SU-DHL-6 (cell line): ENCODE data around the gene DPP6.
A peak's percentile ranks its signal among the peaks of the same experiment; 100 is the strongest.

ENCODE experiments used
- H2AFZ ChIP-seq: fragments of 200-600 bp; sonication (generic); 2 replicates; pipeline ENCODE4 v1.6.1; 2014; ENCODE audit warnings: low read depth, mild to moderate bottlenecking, moderate library complexity, mixed read lengths, antibody characterized with exemption, low read length; ENCODE audit not compliant: severe bottlenecking
- H3F3A ChIP-seq: fragments of 200-600 bp; shearing (Covaris generic); 2 replicates; pipeline ENCODE4 v1.6.0; 2016; ENCODE audit warnings: antibody characterized with exemption, mild to moderate bottlenecking; ENCODE audit not compliant: insufficient read depth
- H3K27ac ChIP-seq: fragments of 200-600 bp; sonication (generic); 2 replicates; pipeline ENCODE4 v1.5.1; 2016; ENCODE audit warnings: low read depth, mild to moderate bottlenecking, low read length, moderate library complexity, mixed read lengths
- H3K27me3 ChIP-seq: fragments of 200-600 bp; sonication (generic), shearing (Covaris generic); 2 replicates; pipeline ENCODE4 v1.6.0; 2014; ENCODE audit warnings: mild to moderate bottlenecking, low read length
- H3K36me3 ChIP-seq: fragments of 200-600 bp; sonication (generic); 2 replicates; pipeline ENCODE4 v1.6.1; 2014; ENCODE audit warnings: mild to moderate bottlenecking, low read length, mixed read lengths
- H3K4me2 ChIP-seq: fragments of 300-600, 200-600 bp; shearing (Covaris generic), sonication (generic); 2 replicates; pipeline ENCODE4 v1.6.0; 2014; ENCODE audit warnings: low read length, low read depth, mild to moderate bottlenecking; ENCODE audit not compliant: poor library complexity, severe bottlenecking
- H3K4me3 ChIP-seq: fragments of 200-600 bp; sonication (generic); 2 replicates; pipeline ENCODE4 v1.5.1; 2014; ENCODE audit warnings: antibody characterized with exemption, low read length, mild to moderate bottlenecking, mixed read lengths; ENCODE audit not compliant: insufficient read depth, poor library complexity, severe bottlenecking
- H3K79me2 ChIP-seq: fragments of 200-600 bp; sonication (generic); 2 replicates; pipeline ENCODE4 v1.6.1; 2014; ENCODE audit warnings: mild to moderate bottlenecking, low read length, moderate library complexity; ENCODE audit not compliant: insufficient read depth
- H3K9ac ChIP-seq: fragments of 200-600 bp; sonication (generic); 2 replicates; pipeline ENCODE4 v1.7.0; 2014; ENCODE audit warnings: mild to moderate bottlenecking, low read length
- H3K9me2 ChIP-seq: fragments of 200-600 bp; sonication (generic); replicated peaks from 2 replicates; pipeline ENCODE4 v1.6.1; 2014; ENCODE audit warnings: low read length; ENCODE audit not compliant: insufficient read depth
- H3K9me3 ChIP-seq: fragments of 200-600 bp; sonication (generic); 2 replicates; pipeline ENCODE4 v1.6.1; 2014; ENCODE audit warnings: low read length, mixed read lengths; ENCODE audit not compliant: insufficient read depth
- H4K20me1 ChIP-seq: fragments of 200-600 bp; sonication (generic); 2 replicates; pipeline ENCODE4 v1.6.1; 2014; ENCODE audit warnings: low read depth, mild to moderate bottlenecking, antibody characterized with exemption, low read length, moderate library complexity, mixed read lengths
- EZH2phosphoT487 ChIP-seq: fragments of 200-600 bp; sonication (generic), shearing (Covaris generic); conservative IDR thresholded peaks from 2 replicates; pipeline ENCODE4 v1.6.1; 2018; ENCODE audit warnings: mild to moderate bottlenecking, antibody characterized with exemption, low read length, moderate library complexity, mixed read lengths
- TF ChIP-seq, protein P1 (sequence below): fragments of 200-600 bp; sonication (generic); IDR thresholded peaks from one replicate; pipeline ENCODE4 v1.5.1; 2017; ENCODE audit warnings: antibody characterized with exemption, mild to moderate bottlenecking, low read length, moderate library complexity; ENCODE audit not compliant: insufficient read depth, poor library complexity, severe bottlenecking

The DPP6 gene

DNA sequence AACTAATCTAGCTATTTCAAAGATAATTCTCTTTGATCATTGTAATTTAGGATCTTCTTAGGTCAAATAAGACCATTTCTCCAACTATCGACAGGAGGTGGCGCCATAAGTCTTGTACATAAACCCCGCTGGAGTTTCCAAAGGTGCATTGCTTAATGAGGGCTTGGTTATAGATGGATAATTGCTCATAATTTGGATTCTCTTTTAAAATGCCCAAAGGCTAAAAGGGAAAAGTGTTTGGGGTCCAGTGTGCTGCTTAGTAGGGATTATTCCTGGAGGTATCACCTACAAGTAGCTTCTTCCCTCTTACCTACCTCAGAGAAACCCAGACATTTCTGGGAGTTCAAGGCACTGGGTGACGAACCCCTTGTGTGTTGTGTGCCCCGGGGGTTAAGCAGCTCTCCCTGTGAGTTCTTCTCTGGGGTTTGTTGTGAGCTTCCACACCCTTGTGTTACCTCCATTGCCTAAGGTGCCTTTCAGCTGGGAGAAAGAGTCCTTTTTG lies 875.5 kb downstream of the DPP6 start:
- H3K36me3 ChIP-seq, result no peaks in the 10 kb centered on the region
- H3K4me3 ChIP-seq, result peak overlapping the region; percentile 39
- no peaks in the 10 kb centered on the region for H3K9me2 ChIP-seq
- no peaks in the 10 kb centered on the region; the same call in 1 of the 2 replicates for H3K9me3 ChIP-seq
- no peaks in the 10 kb centered on the region for H3F3A ChIP-seq
- no peaks in the 10 kb centered on the region for H3K79me2 ChIP-seq
- peak overlapping the region; percentile 17; the same call in 1 of the 2 replicates for H3K27ac ChIP-seq
- peak overlapping the region; percentile 60 for H3K4me2 ChIP-seq
- H3K9ac ChIP-seq, result peak overlapping the region; percentile 40
- no peaks in the 10 kb centered on the region for H3K27me3 ChIP-seq
- TF ChIP-seq, protein P1, sequence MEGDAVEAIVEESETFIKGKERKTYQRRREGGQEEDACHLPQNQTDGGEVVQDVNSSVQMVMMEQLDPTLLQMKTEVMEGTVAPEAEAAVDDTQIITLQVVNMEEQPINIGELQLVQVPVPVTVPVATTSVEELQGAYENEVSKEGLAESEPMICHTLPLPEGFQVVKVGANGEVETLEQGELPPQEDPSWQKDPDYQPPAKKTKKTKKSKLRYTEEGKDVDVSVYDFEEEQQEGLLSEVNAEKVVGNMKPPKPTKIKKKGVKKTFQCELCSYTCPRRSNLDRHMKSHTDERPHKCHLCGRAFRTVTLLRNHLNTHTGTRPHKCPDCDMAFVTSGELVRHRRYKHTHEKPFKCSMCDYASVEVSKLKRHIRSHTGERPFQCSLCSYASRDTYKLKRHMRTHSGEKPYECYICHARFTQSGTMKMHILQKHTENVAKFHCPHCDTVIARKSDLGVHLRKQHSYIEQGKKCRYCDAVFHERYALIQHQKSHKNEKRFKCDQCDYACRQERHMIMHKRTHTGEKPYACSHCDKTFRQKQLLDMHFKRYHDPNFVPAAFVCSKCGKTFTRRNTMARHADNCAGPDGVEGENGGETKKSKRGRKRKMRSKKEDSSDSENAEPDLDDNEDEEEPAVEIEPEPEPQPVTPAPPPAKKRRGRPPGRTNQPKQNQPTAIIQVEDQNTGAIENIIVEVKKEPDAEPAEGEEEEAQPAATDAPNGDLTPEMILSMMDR, result peak; percentile 54
- TF ChIP-seq EZH2phosphoT487, result no peak
- peak overlapping the region; percentile 80 for H2AFZ ChIP-seq
- H4K20me1 ChIP-seq, result no peaks in the 10 kb centered on the region

DNA sequence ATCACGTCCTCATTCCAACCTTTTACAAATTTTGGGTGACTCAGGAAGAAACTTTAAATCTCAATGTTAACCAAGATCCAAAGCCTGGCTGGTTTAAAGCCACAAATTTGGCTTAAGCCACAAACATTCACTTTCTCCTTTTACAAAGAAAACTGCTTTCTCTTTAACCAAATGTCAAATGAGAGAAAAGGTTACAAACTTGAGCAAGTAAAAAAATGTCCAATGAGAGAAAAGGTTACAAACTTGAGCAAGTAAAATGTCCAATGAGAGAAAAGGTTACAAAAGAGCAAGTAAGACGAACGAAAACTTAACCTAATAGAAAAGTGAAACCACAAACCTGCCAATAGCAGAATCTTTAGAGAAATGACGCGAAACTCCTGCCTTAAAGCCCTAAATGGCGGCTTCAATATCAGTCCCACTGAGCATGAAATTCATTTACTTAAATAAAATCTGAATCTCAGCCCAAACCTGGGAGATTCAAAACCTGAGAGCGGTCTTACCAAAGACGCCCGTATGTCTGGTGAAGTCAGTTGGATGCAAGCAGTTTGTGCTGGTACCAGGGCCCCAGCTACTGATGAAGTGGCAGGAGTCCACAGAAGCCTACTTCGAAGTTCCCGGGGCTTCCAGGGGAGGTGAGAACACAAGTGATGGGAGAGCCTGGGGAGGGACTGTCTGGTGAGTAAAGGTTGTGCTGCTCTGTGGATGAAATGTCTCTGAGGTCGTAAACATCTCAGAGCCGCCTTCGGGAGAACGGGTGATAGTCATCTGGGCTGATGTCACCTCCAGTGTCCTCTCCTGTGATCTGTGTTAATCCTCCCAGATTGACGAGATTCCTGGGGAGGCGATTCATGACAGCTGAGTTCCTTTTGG lies 876.2 kb downstream of the DPP6 start:
- Histone ChIP-seq H3K9me3 (no peaks in the 10 kb centered on the region; the same call in 1 of the 2 replicates), H3K4me3 (peak overlapping the region; percentile 39), H3K27ac (peak overlapping the region; percentile 17; the same call in 1 of the 2 replicates), H3K9ac (peak overlapping the region; percentile 40), H3K79me2 (no peaks in the 10 kb centered on the region), H3K9me2 (no peaks in the 10 kb centered on the region), H4K20me1 (no peaks in the 10 kb centered on the region), H3K27me3 (no peaks in the 10 kb centered on the region), H3K36me3 (no peaks in the 10 kb centered on the region; the same call in 1 of the 2 replicates), H3K4me2 (peak overlapping the region; percentile 60), H3F3A (no peaks in the 10 kb centered on the region), H2AFZ (peak overlapping the region; percentile 80)
- TF ChIP-seq EZH2phosphoT487, result no peak
- TF ChIP-seq, protein P1, result no peak

DNA sequence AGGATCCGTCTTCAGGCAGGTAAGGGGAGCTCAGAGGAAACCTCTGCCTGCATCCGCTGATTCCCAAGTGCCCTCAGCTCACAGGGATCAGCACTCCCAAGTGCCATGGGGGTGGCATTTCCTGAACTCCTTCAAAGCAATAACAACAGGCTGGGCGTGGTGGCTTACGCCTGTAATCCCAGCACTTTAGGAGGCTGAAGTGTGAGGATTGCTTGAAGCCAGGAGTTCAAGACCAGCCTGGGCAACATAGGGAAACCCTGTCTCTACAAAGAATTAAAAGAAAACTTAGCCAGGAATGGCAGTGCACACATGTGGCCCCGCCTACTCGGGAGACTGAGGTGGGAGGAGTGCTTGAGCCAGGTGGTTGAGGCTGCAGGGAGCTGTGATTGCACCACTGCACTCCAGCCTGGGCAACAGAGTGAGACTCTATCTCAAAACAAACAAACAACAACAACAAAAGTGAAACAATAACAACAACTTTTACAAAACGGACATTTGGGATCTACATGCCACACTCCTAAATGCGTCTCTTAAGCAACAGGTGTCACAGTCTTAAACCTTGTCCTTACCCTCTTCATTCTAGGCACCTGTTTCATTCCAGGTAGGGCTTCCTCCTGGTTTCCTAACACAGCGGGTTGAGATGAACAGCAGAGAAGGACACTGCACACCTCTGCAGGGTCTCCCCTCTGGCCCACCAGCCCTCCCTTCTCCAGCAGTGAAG lies 877.0 kb downstream of the DPP6 start:
- no peak overlapping the region for H3K27ac ChIP-seq
- peak overlapping the region; percentile 80 for H2AFZ ChIP-seq
- H3K27me3 ChIP-seq, result no peaks in the 10 kb centered on the region
- peak overlapping the region; percentile 60 for H3K4me2 ChIP-seq
- H3K9me3 ChIP-seq, result peaks cover 5% of the 10 kb centered on the region
- TF ChIP-seq EZH2phosphoT487, result no peak
- TF ChIP-seq, protein P1, result no peak
- no peaks in the 10 kb centered on the region for H3F3A ChIP-seq
- H3K36me3 ChIP-seq, result no peaks in the 10 kb centered on the region; the same call in 1 of the 2 replicates
- no peaks in the 10 kb centered on the region for H3K79me2 ChIP-seq
- H3K9me2 ChIP-seq, result no peaks in the 10 kb centered on the region
- H4K20me1 ChIP-seq, result no peaks in the 10 kb centered on the region
- 0 out of 2 replicates have a peak overlapping the region, but pooled peaks have one; percentile 40 for H3K9ac ChIP-seq
- no peak overlapping the region for H3K4me3 ChIP-seq
